Neural progenitor cell (in vitro differentiated cells): ENCODE data around the gene ACYP2.

ENCODE experiments used
- EZH2 ChIP-seq: fragments of 200-600 bp; sonication (generic); IDR thresholded peaks from 2 replicates; pipeline ENCODE4 v1.6.1; 2017; ENCODE audit warnings: antibody characterized with exemption, mild to moderate bottlenecking, moderate library complexity
- EZH2phosphoT487 ChIP-seq: fragments of 200-600 bp; sonication (generic); IDR thresholded peaks from 2 replicates; pipeline ENCODE4 v1.6.1; 2017; ENCODE audit warnings: antibody characterized with exemption
- TF ChIP-seq, protein P1 (sequence below): fragments of 200-600 bp; sonication (generic); IDR thresholded peaks from 2 replicates; pipeline ENCODE4 v1.5.1; 2017; ENCODE audit warnings: antibody characterized with exemption, mild to moderate bottlenecking

GRCh38 chr2:54260241-54260595 is 144.8 kb downstream of the ACYP2 start:
- TF ChIP-seq, protein P1, sequence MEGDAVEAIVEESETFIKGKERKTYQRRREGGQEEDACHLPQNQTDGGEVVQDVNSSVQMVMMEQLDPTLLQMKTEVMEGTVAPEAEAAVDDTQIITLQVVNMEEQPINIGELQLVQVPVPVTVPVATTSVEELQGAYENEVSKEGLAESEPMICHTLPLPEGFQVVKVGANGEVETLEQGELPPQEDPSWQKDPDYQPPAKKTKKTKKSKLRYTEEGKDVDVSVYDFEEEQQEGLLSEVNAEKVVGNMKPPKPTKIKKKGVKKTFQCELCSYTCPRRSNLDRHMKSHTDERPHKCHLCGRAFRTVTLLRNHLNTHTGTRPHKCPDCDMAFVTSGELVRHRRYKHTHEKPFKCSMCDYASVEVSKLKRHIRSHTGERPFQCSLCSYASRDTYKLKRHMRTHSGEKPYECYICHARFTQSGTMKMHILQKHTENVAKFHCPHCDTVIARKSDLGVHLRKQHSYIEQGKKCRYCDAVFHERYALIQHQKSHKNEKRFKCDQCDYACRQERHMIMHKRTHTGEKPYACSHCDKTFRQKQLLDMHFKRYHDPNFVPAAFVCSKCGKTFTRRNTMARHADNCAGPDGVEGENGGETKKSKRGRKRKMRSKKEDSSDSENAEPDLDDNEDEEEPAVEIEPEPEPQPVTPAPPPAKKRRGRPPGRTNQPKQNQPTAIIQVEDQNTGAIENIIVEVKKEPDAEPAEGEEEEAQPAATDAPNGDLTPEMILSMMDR = no peak
- TF ChIP-seq EZH2 = no peak
- TF ChIP-seq EZH2phosphoT487 = no peak
